HG03432 (cell line): ENCODE results near the gene PHF2.
A peak's percentile ranks its signal among the peaks of the same experiment; 100 is the strongest.

Experiments used
- ATAC-seq: cut with Tn5 transposase; IDR thresholded peaks from one replicate; pipeline ENCODE4 v1.9.1; 2021; ENCODE audit warnings: mild to moderate bottlenecking, moderate library complexity; ENCODE audit not compliant: unreplicated experiment

PHF2 gene

DNA sequence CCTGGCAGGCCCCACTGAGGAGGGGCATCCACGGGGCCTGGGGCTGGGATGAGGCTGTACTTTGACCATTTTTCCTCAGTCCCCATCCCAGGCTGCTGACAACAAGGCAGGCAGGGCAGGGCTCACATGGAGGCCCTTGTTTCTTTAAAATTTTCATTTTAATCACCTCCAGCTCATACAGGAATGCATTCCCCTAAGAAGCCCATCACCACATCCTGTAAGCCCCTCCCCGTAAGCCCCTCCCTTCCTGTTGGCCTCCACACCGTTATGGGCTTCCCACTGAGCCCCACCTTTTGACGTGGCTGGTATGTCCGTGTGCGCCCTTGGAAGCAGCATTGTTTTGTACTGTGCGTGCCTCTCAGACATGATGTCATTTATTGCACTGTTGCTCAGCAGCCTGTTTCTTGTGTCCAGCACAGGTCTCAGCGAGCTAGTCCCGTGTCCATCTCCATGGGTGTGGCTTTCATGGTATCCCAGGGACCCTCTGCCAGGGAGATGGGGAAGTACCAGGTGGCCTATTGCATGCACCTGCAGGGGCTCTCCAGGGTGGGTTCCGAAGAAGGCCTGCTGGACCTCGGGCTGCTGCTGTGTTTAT, 22.4 kb downstream of the PHF2 start:
- ATAC-seq: no peak

DNA sequence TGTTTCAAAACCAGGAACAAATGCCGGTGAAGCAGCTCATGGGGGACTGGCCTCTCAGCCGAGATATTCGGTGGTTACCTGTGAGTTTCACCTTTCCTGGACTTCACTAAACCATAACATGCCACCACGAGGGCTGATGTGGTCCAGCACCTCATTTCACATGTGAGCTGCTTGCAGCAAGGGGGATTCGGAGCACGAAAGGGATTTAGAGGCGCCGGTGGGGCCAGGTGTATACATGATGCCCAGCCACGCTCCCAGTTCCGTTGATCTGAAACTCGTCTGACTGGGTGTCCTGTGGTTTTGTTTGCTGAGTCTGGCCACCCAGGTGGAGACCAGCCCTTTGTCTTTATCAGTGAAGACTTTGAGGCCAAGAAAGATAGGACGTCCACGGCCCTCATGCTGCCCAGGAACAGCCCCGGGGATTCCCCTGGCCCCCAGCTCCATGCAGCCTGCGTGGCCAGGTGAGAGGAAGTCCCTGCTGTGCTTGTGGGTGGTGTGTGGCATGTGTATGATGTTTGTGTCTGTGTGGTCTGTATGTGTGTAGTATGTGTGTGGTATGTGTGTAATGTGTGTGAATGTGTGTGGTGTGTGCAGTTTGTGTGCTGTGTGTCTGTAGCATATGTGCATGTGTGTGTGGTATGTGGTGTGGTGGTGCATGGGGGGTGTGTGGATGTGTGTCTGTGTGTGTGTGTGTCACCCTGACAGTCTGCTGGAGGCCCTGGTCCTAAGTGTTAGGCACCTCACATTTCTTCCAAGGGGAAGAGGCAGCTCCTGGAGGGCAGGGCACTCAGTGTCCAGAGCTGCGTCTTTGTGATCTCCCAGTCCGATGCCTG, 23.4 kb downstream of the PHF2 start:
- no peak for ATAC-seq

DNA sequence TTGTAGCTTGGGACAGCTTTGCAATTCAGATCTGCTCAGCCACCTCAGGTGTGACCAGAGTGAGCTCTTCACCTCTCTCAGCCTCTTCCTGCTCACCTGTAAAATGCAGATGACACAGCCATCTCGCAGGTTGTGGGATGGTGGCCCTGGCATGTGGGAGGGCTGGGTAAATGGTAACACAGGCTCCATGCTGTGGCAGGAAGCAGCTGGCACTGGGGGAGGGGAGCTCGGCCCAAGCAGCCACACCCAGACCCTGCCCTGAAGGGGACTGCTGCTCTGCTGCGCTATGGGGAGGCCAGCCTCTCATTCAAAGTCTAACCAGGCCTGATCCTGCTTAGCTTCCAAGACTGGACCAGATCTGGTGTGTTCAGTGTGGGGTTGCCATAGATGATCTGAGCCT, 24.1 kb downstream of the PHF2 start:
- ATAC-seq: no peak

DNA sequence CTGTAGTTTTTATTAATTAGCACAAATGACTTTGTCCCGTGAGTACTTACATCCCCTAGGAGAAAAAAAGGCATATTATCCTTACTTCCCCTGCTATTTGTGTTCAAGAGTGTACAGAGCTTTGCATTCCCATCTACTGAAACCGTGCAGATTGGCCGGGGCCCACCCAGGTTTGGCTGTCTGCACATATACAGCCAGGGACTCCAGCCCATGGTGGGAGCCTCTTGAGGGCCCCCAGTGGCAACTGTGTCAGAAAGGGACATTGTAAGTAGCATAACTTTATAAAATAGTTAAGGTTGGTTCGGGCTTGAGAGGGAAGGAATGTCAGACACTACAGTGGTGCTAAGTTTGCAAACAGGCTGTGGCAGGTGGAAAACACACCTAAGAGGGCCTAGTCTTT, 24.7 kb downstream of the PHF2 start:
- ATAC-seq: no peak

DNA sequence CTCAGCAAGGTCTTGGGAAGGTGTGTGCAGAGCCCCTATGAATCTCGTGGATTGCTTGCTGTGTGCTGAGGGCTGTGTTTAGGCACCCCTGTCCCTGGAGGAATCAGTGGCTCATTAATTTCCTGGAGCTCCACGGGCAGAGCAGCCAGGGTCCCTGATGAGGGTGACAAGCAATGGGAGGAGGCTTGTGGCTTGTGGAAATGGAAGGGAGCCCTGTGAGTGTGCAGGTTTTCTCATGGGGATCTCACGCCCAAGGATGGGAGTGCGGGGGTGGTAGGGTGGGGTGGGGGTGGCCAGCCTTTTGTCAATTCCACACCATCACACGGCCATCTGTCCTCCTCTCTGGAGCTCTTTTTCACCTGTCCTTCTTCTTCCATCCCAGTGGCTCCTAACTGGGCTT, 25.3 kb downstream of the PHF2 start:
- no peak for ATAC-seq

DNA sequence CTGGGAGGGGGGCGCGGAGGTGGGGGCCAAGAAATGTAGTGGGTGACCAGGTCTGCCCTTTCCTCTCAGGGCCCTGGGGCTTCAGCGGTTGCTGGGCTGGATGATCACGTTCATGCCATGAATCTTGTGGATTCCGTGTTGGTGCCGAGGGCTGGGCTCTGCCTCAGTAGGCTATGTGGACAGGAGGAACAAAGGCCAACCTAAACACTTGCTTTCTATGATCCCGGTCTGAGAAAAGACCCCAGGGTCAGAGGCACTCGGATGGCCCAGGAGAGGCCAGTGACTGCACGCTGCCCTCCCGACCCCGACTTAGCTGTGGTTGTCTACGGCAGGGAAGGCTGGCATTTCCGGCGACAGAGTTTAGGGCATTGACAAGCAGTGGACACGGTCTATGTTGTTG, 26.6 kb downstream of the PHF2 start:
- no peak for ATAC-seq

DNA sequence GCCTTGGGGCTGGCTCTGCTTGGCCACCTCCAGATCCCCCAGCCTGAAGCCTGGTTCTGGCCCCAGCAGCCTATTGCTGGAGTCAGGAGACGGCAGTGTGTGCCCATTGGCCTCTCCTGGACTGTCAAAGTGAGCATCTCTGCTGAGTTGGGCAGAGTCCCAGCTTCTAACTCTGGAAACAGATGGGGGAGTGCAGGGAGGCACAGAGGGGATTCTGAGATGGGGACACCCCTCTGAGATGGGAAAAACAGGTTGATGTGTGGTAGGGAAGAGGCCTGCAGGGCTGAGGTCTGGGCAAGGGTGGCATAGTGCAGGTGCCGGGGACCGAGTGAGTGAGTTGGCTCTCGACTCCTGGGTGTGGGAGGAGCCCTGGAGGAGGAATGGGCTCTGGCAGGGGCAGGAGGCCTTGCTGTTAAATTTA, 27.5 kb downstream of the PHF2 start:
- ATAC-seq: no peak

DNA sequence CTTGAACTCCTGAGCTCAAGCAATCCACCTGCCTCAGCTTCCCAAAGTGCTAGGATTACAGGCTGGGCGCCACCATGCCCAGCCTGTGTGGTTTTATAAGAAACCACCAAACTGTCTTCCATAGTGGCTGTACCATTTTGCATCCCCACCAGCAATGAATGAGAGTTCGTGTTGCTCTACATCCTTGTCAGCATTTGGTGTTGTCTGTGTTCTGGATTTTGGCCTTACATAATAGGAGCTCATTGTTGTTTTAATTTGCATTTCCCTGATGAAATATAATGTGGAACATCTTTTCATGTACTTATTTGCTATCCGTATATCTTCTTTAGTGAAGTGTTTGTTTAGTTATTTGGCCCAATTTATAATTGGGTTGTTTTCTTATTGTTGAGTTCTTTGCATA, 29.8 kb downstream of the PHF2 start:
- ATAC-seq: no peak

DNA sequence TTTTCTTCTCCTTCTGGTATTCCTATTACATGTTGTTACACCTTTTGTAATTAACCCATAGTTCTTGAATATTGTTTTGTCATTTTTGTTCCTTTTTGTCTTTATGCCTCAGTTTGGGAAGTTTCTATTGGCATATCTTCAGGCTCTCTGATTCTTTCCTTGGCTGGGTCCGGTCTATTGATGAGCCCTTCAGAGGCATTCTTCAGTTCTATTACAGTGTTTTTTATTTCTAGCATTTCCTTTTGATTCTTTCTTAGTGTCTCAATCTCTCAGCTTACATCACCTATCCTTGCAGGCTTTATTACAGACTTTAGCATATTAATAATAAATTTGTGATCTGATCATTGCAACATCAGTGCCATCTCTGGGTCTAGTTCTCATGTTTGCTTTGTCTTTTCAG, 33.8 kb downstream of the PHF2 start:
- no peak for ATAC-seq

DNA sequence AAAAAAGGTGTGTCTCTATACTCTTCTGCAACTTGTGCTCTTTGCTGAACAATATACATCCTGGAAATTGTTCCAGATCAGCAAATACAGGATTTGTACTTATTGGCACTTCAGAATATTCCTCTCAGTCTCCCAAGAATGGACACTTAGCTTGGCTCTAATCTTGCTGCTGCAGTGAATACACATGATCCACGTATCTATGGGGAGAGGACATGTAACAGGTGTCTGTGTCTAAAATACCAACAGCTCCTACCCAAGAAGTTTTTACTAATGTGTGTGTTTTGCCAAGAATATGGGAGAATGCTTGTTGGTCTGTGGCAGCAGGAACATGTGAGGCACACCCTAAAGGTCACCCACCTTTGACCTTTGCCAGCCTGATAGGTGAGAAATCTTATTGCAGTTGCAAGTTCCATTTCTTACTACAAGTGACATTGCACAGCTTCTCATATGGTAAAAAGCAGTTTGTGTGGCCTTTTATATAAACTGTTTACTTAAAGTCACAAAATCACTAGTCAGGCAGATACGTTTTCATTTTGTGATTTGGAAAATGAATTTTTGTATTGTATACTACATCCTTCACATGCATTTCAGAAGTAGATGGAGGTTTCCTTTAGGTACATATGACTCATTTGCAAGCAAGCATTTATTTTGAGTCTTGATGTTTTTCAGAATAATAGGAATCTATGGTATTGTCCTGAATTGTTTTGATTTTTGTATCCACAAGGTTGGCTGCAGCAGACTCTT, 35.8 kb downstream of the PHF2 start:
- ATAC-seq: no peak

DNA sequence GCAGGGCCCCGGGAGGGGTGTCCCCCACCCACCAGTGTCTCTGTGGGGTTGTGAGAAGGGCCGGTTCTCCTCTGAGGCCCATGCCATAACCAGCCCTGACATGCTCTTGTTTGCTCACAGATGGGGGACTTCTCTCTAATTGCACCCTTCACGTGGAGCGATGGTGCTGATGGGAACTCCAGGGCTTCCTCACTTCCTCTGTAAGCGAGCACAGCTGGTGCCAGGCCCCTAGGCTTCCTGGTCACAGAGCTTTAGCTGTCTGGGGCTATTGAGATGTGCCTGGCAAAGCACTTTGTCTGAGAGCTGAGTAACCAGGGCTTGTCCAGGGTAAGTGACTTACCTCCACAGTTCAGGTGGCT, 36.4 kb downstream of the PHF2 start:
- ATAC-seq: peak; percentile 81

DNA sequence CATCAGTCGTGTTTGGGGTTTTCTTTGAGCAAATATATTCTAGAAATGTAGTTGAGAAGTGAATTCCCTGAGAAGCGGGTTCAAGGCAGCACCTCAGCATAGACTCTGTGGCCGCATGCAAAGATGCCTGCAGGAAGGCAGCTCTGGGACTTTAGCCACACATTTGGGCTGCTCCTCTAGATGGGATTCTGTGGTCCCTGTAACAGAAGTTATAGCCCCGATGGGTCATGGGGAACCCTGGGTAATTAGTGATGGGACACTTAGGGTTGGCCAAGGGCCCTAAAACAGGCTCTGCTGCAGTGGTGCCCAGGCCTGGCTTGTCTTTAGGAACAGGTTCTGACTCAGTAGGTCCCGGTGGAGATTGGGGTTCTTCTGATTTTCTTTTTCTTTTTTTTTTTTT, 36.8 kb downstream of the PHF2 start:
- no peak for ATAC-seq

DNA sequence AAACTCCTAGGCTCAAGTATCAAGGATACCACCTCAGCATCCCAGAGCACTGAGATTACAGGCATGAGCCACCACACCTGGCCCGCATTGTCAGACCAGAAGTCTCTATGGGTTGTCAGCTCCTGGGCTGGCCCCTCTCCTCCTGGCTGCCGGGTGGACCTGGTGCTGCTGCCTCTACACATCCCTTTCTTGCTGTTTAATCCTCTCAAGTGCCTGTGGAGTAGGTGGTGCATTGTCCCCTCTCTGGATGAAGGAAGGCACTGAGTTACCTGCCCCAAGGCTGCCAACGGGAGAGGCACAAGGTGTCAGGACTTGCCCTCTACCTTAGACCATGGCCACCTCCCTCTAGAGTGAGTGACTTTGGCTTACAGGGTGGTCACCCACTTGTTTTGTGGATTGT, 37.4 kb downstream of the PHF2 start:
- ATAC-seq: no peak

DNA sequence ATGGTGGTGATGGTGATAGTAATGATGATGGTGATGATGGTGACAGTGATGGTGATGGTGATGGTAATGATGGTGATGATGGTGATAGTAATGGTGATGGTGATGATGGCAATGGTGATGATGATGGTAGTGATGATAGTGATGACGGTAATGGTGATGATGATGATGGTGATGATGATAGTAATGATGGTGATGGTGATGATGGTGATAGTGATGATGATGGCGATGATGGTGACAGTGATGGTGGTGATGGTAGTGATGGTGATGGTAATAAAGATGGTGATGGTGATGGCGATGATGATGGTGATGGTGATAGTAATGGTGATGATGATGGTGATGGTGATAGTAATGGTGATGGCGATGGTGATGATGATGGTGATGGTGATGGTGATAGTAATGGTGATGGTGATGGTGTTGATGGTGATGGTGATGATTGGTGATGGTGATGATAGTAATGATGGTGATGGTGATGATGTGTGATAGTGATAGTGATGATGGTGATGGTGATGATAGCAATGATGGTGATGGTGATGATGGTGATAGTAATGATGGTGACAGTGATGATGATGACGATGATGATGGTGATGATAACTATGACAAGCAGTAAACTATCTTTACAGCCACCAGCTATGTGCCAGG, 38.6 kb downstream of the PHF2 start:
- ATAC-seq: no peak

DNA sequence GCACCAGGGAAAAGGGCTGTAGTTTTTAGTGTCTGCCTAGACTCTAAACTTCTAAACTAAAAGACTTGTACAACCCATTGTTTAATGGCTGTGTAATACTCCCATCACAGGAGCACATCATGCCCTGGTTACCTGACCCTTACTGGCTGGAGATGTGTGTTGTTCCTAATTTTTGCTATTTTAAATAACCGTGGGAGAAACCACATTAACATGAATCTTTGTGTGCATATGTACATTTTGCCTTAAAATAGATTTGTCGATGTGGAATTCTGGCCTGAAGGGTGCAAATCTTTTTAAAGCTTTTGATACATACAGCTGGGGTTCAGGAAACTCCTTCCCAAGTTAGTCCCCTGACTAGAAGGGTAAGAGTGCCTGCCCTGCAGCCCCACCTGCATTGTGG, 39.7 kb downstream of the PHF2 start:
- no peak for ATAC-seq

DNA sequence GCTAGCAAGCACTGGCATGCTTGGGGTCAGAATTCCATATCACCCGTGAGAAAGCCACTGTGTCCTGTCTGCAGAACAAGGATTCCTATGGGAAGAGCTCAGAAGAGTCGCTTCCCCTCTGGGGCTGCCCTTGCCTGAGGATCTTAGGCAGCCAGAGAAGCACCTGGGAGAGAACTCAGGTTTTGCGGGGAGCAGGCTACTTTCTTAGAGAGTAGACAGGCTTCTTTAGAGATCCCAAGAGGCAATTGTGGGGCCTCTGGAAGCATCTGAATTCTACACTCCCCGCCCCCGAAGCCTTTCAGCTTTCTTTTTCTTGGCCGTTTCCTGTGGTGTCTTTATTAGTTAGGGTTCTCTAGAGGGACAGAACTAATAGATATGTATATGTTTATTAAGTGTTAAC, 40.9 kb downstream of the PHF2 start:
- no peak for ATAC-seq

DNA sequence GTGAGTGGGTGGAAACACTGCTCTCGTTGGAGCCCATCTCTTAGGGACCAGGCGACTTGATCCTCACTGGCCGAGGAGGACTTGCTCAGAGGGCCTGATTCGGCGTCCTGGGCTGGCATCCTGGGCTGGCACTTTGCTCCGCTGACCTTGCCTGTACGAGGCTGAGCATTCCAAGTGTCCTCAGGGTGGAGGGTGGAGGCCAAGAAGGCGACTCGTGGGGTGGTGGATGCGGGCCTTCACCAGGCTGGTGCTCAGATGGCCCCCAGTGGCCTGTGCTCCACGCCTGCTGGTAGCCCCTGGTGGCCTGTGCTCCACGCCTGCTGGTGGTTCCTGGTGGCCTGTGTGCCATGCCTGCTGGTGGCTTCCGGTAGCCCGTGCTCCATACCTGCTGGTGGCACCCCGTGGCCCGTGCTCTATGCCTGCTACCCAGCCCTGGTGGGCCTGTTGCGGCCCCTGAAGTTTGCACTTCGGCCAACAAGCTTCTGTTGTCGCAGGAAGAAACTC, 42.9 kb downstream of the PHF2 start:
- ATAC-seq: no peak

DNA sequence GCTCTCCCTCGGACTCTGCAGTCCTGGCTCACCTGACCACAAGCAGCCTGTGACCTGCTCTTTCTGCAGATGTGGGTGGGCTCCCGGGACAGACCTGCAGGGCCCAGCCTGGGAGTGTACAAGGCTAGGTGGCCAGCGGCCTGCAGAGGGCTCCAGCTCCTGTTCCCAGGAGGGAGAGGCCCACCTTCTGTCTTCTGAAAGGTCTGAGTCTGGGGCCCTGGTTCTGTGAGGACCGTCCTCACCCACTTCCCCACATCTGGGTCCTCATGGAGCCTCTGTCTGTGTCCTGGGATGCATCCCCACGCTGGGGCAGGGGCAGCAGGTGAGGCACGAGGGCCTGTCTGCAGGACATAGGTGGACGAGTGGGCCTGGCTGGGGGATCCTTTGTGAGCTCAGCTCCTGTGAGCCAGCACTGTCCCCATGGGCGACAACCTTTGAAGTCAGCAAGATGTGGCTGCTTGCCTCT, 43.7 kb downstream of the PHF2 start:
- no peak for ATAC-seq

DNA sequence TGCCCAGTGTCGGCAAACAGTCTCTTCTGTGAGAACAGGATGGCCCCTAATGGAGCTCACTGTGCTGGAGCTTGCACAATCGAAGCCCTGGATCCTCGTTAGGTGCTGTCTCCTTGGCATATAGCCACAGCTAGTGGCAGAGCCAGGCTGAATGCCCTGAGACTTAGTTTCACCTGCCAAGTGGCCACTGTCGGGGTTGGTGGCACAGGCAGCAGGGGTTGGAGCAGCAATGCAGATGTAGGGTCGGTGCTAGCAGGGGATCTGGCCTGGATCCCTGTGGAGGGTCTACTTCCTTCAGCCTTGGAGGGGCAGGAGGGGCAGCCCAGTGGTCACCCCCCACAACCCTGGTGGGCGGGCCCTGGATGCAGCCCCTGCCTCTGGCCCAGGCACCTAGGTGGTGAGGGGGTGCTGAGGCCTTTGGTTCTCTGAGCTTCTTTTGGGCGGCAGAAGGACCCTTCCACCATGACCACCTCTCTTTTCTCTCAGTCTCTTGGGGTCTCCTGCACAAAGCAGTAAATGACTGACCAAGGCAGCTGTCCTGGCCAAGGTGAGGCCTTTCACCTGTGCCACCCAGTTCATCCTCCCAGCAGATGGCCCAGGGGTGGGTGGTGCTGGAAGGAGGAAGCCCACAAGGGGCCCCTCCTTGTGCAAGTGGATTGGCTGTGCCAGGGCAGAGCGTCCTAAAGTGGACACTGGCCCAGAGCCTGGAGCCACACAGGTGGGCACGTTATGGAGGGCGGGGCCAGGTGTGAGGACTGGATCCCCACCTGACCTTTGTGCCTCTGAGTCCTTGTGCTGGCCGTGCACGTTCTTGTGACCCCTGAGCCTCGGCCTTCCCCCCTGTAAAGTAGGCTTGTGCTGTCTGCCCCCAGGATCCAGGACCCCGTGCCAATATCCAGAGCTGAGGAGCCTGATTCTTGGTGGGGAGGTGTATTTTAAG, 44.8 kb downstream of the PHF2 start:
- no peak for ATAC-seq

DNA sequence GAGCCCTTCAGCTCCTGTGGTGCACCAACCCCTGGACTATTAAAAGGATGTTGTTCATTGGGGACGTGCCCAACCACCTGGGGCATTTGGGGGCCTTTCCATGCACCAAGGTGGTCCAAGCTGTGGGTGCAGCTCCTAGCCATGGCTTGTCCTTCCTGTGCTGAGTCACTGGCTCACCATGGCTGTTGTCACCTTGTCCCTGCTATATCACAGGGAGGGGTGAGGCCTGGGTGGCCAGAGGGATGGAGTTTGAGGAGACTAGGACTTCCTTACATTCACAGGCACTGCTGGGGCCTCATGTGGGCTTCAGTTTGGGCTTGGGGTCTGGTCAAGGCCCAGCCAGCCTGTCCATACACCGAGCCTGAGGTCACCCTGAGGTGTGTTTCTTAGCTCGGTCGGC, 45.5 kb downstream of the PHF2 start:
- no peak for ATAC-seq
